ENCODE measurements around the gene AVPI1.

GRCh38 chr10:97656777-97657176, 30.3 kb downstream of the AVPI1 start:
- TF ChIP-seq CTCF (optimal IDR thresholded peaks at IDR 0.05 in 1 of 3, IDR thresholded peaks at IDR 0.05 in 1 of 3, conservative IDR thresholded peaks at IDR 0.05 in 1 of 3; ENCODE audit: extremely low read depth in 1 of 3, insufficient read depth in 2 of 3, low read length in 3 of 3) (no peak), EZH2 (IDR thresholded peaks at IDR 0.05; ENCODE audit: low read length) (no peak)
